Daoy (cell line): ENCODE results near the gene SCGB1C2. TPM values are rescaled to one million over a fixed set of nuclear protein-coding genes. Genes with fewer than 3 reads are reported as not detected.

Source experiments
- DNase-seq: peaks from one replicate; pipeline ENCODE4 v3.0.0-alpha.2; 2015; ENCODE audit warnings: low read depth
- total RNA-seq: library from RNA; depleted of rRNA; stranded (reverse); fragments of >200 nt; shearing (Covaris generic); gene quantifications from 2 replicates; pipeline ENCODE4 v1.2.3, GENCODE V29; 2014; rRNA removed

Gene SCGB1C2
- total RNA-seq, 1 experiment from 2014 or later, result not detected

- DNase-seq, result no peak
Measured at GRCh38 chr17:171871-172270, 34.5 kb downstream of the SCGB1C2 start.

GRCh38 chr17:172401-172800 is 35.0 kb downstream of the SCGB1C2 start:
- DNase-seq, result no peak

GRCh38 chr17:173166-173911 is 36.0 kb downstream of the SCGB1C2 start:
- DNase-seq, result no peak

- DNase-seq, result no peak
Measured at GRCh38 chr17:177155-177554, 39.8 kb downstream of the SCGB1C2 start.

DNA sequence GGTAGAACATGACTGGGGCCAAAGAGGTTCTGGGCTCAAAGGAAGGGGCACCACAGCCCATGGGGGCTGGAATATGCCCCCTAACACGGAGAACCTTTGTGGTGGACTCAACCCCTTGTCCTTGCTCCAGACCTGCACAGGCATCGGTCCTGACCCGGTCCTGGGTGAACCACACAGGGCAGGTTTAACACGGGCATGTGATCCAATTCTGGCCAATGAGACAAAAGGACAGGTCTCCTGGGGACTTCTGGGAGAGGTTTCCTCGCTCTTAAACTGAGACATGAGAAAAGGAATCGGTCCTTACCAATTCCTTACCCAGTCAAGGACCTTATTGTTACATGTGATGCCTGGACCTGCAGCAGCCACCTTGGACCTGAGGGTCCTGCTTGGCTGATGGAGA is 40.4 kb downstream of the SCGB1C2 start:
- no peak for DNase-seq

GRCh38 chr17:178292-179065 is 41.1 kb downstream of the SCGB1C2 start:
- no peak for DNase-seq

DNA sequence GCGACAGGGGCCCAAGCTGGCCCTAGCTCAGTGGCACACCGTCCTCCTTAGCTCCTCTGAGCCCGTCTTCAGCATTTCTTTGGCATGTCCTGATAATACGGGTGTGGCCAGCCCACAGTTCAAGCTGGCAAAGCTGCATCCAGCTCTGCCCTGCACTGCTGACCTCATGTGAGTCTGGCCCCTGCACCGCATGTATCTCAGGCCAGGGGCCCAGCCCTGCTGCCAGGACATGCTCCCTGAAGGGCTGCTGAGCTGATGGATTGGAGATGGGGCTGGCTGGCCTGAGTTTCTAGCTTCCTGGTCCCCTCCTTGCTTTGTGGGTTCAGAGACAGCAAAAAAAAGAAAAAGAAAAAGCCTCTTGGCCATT is 41.7 kb downstream of the SCGB1C2 start:
- no peak for DNase-seq

- DNase-seq, result peak; percentile 41
Measured at GRCh38 chr17:179781-180380, 42.5 kb downstream of the SCGB1C2 start.

DNA sequence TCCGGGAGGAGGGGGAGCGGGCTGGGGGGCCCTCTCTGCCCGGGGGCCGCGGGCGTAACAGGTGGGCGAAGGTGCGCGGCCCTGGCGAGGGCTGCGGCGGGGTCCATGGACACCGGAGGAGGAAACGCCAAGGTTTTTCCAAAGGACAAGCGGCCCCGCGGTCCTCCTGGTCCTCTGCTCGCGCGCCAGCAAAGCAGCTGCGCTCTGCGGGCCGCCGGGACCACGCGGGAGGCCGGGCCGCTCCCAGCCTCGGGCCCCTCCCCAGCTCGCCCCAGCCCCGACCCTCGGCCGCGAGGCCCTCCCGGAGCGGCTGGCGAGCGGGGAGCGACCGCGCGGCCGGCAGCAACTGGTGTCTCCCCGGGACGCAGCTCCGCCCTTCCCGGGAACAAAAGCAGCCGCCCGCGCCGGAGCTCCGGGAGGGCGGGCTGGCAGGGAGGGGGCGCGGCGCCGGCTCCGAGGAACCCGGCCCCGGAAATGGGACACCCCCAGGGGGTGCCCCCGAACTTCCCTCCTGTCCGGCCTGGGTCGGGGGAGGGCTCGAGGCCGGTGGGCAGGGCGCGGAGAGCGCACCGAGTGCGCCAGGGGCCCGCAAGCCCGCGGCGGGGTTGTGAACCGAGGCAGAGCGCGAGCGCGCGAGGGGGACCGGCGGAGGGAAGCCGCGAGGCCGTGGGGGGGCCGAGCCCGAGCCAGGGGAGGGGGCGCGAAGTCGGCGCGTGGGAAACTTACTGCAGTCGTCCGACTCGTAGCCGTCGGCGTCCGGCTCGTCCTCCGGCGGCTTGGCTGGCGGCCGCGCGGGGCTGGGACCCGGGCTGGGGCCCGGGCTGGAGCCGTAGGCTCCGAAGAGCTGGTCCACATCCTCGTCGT is 43.2 kb downstream of the SCGB1C2 start:
- peak; percentile 47 for DNase-seq

DNA sequence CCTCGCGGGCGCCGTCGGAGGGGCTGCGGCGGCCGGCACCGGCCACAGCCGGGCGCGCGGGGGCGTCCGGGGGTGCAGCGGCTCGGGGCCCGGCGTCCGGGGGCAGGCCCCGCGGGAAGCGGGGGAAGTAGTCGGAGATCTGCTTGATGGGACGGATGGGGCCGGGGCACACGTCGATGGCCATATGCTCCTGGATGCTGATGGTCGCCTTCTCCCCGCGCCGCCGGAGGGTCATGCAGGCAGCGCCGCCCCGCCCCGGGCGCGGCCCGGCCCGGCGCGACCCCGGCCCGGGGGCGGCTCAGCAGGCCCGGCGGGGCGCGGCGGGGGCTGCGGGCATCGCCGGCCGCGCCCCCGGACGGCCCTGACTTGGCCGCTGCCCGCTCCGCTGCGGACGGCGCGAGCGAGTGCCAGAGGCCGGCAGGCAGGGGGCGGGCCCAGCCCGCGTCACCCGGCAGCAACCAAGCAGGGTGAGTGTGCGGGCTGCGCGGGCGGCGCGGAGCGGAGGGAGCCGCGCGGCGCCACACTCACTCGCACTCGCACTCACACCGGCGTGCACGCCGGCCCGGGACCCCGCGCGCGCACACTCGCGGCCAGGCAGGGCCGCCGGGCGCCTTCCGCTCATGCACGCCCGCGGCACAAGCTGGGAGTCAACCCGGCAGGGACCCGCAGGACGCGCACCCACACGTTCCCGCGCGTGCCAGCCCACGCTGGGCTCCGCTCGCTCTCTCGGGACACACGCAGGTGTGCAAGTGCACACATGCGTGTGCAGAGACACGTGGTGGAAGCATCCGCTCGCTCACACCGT is 44.1 kb downstream of the SCGB1C2 start, which contains the start of gene DOC2B:
Gene DOC2B, minus strand, starts transcription at position 406 of the 805 bp plus-strand sequence. Its CDS starts 171 bp downstream, at position 235.
- DNase-seq, result peak; percentile 72

- DNase-seq, result peak; percentile 40
Measured at GRCh38 chr17:182050-182751, 44.8 kb downstream of the SCGB1C2 start.

DNA sequence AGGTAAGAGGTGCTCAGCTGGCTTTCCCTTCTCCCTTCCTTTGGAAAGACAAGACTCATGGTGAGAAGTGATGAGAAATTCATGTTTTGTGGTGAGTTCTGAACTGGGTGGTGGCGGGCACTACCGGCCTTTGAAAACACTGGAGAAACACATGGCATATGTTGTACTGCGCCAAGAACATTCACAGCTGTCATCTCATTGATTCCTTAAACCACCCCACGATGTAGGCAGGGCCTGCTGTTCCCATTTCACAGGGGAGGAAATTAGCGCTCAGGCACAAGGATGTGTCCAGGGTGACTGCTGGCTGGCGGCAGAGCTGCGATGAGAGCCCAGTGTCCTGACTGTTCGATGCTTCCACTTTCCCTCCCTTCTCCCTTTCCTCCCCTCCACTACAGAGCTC is 45.7 kb downstream of the SCGB1C2 start:
- DNase-seq, result no peak

DNA sequence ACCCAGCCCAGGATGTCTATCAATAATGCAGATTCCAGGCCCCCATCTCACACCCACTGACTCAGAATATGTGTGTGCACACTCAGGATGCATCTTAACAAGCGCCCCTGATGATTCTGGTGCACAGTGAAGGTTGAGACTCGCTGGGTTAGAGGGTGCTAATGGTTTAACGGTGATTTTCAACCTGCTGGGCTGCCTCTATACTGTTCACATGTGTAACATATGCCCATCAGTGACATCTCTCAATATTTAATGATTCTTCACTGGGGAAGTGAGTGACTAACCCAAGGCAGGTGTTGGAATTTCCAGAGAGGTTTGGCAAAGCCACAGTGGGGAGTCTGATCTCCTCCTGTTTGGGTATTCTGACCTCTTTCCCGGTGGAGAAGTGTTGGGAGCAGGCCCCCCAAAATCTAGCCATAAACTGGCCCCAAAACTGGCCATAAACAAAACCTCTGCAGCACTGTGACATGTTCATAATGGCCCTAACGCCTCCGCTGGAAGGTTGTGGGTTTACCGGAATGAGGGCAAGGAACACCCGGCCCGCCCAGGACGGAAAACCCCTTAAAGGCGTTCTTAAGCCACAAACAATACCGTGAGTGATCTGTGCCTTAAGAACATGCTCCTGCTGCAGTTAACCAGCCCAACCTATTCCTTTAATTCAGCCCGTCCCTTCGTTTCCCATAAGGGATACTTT is 48.2 kb downstream of the SCGB1C2 start:
- peak; percentile 67 for DNase-seq

DNA sequence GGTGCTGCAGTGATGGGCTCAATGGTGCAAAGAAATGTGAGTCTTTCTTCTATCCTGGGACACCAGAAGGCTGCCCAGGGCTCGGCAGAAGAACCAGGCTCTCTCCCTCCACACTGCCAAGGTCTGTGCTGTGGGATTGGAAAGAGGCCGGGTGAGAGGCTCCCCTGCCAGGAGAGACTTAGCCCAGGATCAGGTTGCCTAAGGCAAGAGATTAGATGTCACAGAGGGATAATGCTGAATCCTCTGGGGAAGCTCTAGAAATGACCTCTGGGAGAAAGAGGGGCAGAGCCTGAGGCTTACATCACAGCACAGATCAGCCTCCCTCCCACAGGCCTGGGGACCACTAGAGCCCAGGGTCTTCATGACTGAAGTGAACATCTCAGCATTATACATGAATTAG is 49.8 kb downstream of the SCGB1C2 start:
- DNase-seq, result no peak

Other genes starting within 250 kb of the SCGB1C2 start
- gene DOC2B, start 44.1 kb downstream of the SCGB1C2 start, total RNA-seq, result 3.7 and 8.5 TPM in 2 replicates
- gene RPH3AL, start 215.2 kb downstream of the SCGB1C2 start, total RNA-seq, result 3.8 and 7.4 TPM in 2 replicates